NCI-H82 (cell line): Measurements from ENCODE around the gene RPL15.
A peak's percentile ranks its signal among the peaks of the same experiment; 100 is the strongest.
"Not testable (repeated sequence)": the region's sequence is repeated elsewhere in the genome, so short reads cannot be mapped to it uniquely, and the experiment has no call there.

ENCODE experiments used
- DNase-seq: peaks from one replicate; lab custom pipeline; 2025; lab: John Stamatoyannopoulos, UW

RPL15 gene

GRCh38 chr3:23916886-23917678 lies at the start of gene RPL15, which contains the start of gene NKIRAS1:
TSS of gene RPL15 (plus strand) at chr3:23917132. CDS start at chr3:23917860, 728 bp downstream.
TSS of gene NKIRAS1 (minus strand) at chr3:23916990. CDS start at chr3:23910904, 6,086 bp downstream.
- peak; percentile 98 for DNase-seq

- no peak for DNase-seq
These were observed 49.5 kb upstream of the RPL15 start for GRCh38 chr3:23867400-23867799.

- no peak for DNase-seq
These were observed 49.1 kb upstream of the RPL15 start for GRCh38 chr3:23867838-23868237.

- no peak for DNase-seq
These were observed 46.8 kb upstream of the RPL15 start for GRCh38 chr3:23869977-23870662.

GRCh38 chr3:23870663-23871043 lies 46.3 kb upstream of the RPL15 start:
- DNase-seq = not testable (repeated sequence)

- DNase-seq = not testable (repeated sequence)
These were observed 45.6 kb upstream of the RPL15 start for GRCh38 chr3:23871361-23871760.

- no peak for DNase-seq
These were observed 44.6 kb upstream of the RPL15 start for GRCh38 chr3:23872330-23872729.

- no peak for DNase-seq
These were observed 43.0 kb upstream of the RPL15 start for GRCh38 chr3:23873941-23874340.

GRCh38 chr3:23874359-23875112 lies 42.4 kb upstream of the RPL15 start:
- no peak for DNase-seq

GRCh38 chr3:23875113-23875725 lies 41.7 kb upstream of the RPL15 start:
- no peak for DNase-seq

- no peak for DNase-seq
These were observed 40.0 kb upstream of the RPL15 start for GRCh38 chr3:23876923-23877322.

GRCh38 chr3:23877329-23877980 lies 39.5 kb upstream of the RPL15 start:
- DNase-seq = no peak

GRCh38 chr3:23879485-23879884 lies 37.4 kb upstream of the RPL15 start:
- DNase-seq = no peak

GRCh38 chr3:23880703-23881339 lies 36.1 kb upstream of the RPL15 start:
- DNase-seq = no peak

- not testable (repeated sequence) for DNase-seq
These were observed 34.9 kb upstream of the RPL15 start for GRCh38 chr3:23881993-23882392.

- DNase-seq = no peak
These were observed 34.4 kb upstream of the RPL15 start for GRCh38 chr3:23882487-23882918.

GRCh38 chr3:23884481-23884880 lies 32.5 kb upstream of the RPL15 start:
- peak; percentile 22 for DNase-seq

GRCh38 chr3:23885210-23885609 lies 31.7 kb upstream of the RPL15 start:
- no peak for DNase-seq

GRCh38 chr3:23886311-23886710 lies 30.6 kb upstream of the RPL15 start:
- DNase-seq = no peak

- no peak for DNase-seq
These were observed 28.2 kb upstream of the RPL15 start for GRCh38 chr3:23888617-23889228.

GRCh38 chr3:23889386-23889785 lies 27.5 kb upstream of the RPL15 start:
- no peak for DNase-seq
